Endothelial cell (in vitro differentiated cells): ENCODE measurements around the gene ERC2. TPM values are rescaled to one million over a fixed set of nuclear protein-coding genes. Genes with fewer than 3 reads are reported as not detected.

Source experiments
- DNase-seq: peaks from one replicate; pipeline ENCODE4 v3.0.0; 2021; ENCODE audit warnings: low spot score
- H3K27ac Mint-ChIP-seq: one replicate; pipeline ENCODE4 v1.8.0; 2021; ENCODE audit warnings: mixed read lengths, inconsistent platforms; ENCODE audit not compliant: unreplicated experiment
- H3K27me3 Mint-ChIP-seq: one replicate; pipeline ENCODE4 v1.8.0; 2021; ENCODE audit warnings: mild to moderate bottlenecking, moderate library complexity, mixed read lengths, inconsistent platforms; ENCODE audit not compliant: unreplicated experiment
- H3K36me3 Mint-ChIP-seq: one replicate; pipeline ENCODE4 v1.8.0; 2021; ENCODE audit warnings: mild to moderate bottlenecking, low read depth, mixed read lengths, inconsistent platforms; ENCODE audit not compliant: unreplicated experiment
- H3K4me1 Mint-ChIP-seq: one replicate; pipeline ENCODE4 v1.8.0; 2021; ENCODE audit warnings: mild to moderate bottlenecking, mixed read lengths, inconsistent platforms; ENCODE audit not compliant: unreplicated experiment
- H3K4me3 Mint-ChIP-seq: one replicate; pipeline ENCODE4 v1.8.0; 2021; ENCODE audit warnings: mild to moderate bottlenecking, mixed read lengths, inconsistent platforms; ENCODE audit not compliant: unreplicated experiment
- H3K9me3 Mint-ChIP-seq: one replicate; pipeline ENCODE4 v1.8.0; 2021; ENCODE audit warnings: mixed read lengths, inconsistent platforms; ENCODE audit not compliant: unreplicated experiment
- CTCF ChIP-seq: fragments of 200-600 bp; sonication (generic); IDR thresholded peaks from one replicate; pipeline ENCODE4 v1.5.0; 2021; ENCODE audit warnings: antibody characterized with exemption; ENCODE audit not compliant: unreplicated experiment
- total RNA-seq: library from RNA; stranded (reverse); fragmentation: NEBNext Ultra II Directional; extraction: Animal tissue kit (Norgen Biotek cat#: 25700); gene quantifications from one replicate; pipeline ENCODE4 v1.2.1, GENCODE V29; 2021; ENCODE audit not compliant: unreplicated experiment

The ERC2 gene
- total RNA-seq, 1 donor from 2014 or later = 20.5 TPM

- Mint-ChIP-seq H3K4me1 (peaks cover 22% of the 10 kb centered on the region), H3K27ac (no peak overlapping the region)
- no peak for DNase-seq
These were observed 180.0 kb downstream of the ERC2 start for GRCh38 chr3:56288258-56288657.

GRCh38 chr3:56282341-56282740, 185.9 kb downstream of the ERC2 start:
- H3K36me3 Mint-ChIP-seq = no peaks in the 10 kb centered on the region
- no peak for DNase-seq
- H3K4me1 Mint-ChIP-seq = peaks cover 22% of the 10 kb centered on the region
- TF ChIP-seq CTCF = no peak
- H3K9me3 Mint-ChIP-seq = no peaks in the 10 kb centered on the region
- H3K27ac Mint-ChIP-seq = no peak overlapping the region
- H3K27me3 Mint-ChIP-seq = peaks cover 1% of the 10 kb centered on the region
- no peak overlapping the region for H3K4me3 Mint-ChIP-seq

More at GRCh38 chr3:56288258-56288657, 180.0 kb downstream of the ERC2 start:
- H3K27me3 Mint-ChIP-seq = peaks cover 2% of the 10 kb centered on the region
- no peak for TF ChIP-seq CTCF
- no peak overlapping the region for H3K4me3 Mint-ChIP-seq
- no peaks in the 10 kb centered on the region for H3K9me3 Mint-ChIP-seq
- no peaks in the 10 kb centered on the region for H3K36me3 Mint-ChIP-seq

- H3K4me3 Mint-ChIP-seq = no peak overlapping the region
These were observed 191.0 kb downstream of the ERC2 start for GRCh38 chr3:56277236-56277635.

GRCh38 chr3:56275120-56275519, 193.1 kb downstream of the ERC2 start:
- Mint-ChIP-seq H3K27ac (no peak overlapping the region), H3K4me1 (no peaks in the 10 kb centered on the region), H3K4me3 (no peak overlapping the region), H3K9me3 (no peaks in the 10 kb centered on the region), H3K36me3 (no peaks in the 10 kb centered on the region), H3K27me3 (peaks cover 1% of the 10 kb centered on the region)
- TF ChIP-seq CTCF = no peak
- no peak for DNase-seq

More at GRCh38 chr3:56277236-56277635, 191.0 kb downstream of the ERC2 start:
- Mint-ChIP-seq H3K9me3 (no peaks in the 10 kb centered on the region), H3K27me3 (peaks cover 1% of the 10 kb centered on the region), H3K4me1 (peaks cover 3% of the 10 kb centered on the region), H3K36me3 (no peaks in the 10 kb centered on the region), H3K27ac (no peak overlapping the region)
- no peak for DNase-seq
- no peak for TF ChIP-seq CTCF

- no peak overlapping the region for H3K27ac Mint-ChIP-seq
- no peaks in the 10 kb centered on the region for H3K9me3 Mint-ChIP-seq
These were observed 198.3 kb downstream of the ERC2 start for GRCh38 chr3:56269755-56270535.

More at GRCh38 chr3:56269755-56270535, 198.3 kb downstream of the ERC2 start:
- Mint-ChIP-seq H3K27me3 (peaks cover 3% of the 10 kb centered on the region), H3K4me3 (no peak overlapping the region), H3K36me3 (no peaks in the 10 kb centered on the region), H3K4me1 (peaks cover 3% of the 10 kb centered on the region)
- no peak for DNase-seq
- no peak for TF ChIP-seq CTCF
